Uterus (tissue), 4 donors: ENCODE results near the gene OR52K2. TPM values are rescaled to one million over a fixed set of nuclear protein-coding genes. Genes with fewer than 3 reads are reported as not detected.

ENCODE experiments used
- DNase-seq, 2 donors: peaks; one replicate each; pipeline ENCODE4 v3.0.0-alpha.2; 2019 to 2020
- H3K27ac ChIP-seq, 2 donors: fragments of 200-600 bp; sonication (generic); 1 replicate in 1 of 2; 2 replicates in 1 of 2; pipeline ENCODE4 v1.5.1; 2016 to 2018
- H3K27me3 ChIP-seq, 2 donors: fragments of 200-600 bp; sonication (generic); one replicate each; pipeline ENCODE4 v1.5.1; 2018 to 2019; ENCODE audit warnings: control low read depth in 1 of 2
- H3K36me3 ChIP-seq, 2 donors: fragments of 200-600 bp; sonication (generic); one replicate each; pipeline ENCODE4 v1.5.1; 2019; ENCODE audit warnings: control low read depth in 1 of 2
- H3K4me1 ChIP-seq, 2 donors: fragments of 200-600 bp; sonication (generic); one replicate each; pipeline ENCODE4 v1.5.1; 2018 to 2019; ENCODE audit warnings: control low read depth in 1 of 2
- H3K4me3 ChIP-seq, 2 donors: fragments of 200-600 bp; sonication (generic); 1 replicate in 1 of 2; 2 replicates in 1 of 2; pipeline ENCODE4 v1.5.1; 2018 to 2019; ENCODE audit warnings: mild to moderate bottlenecking in 1 of 2
- H3K9me3 ChIP-seq, 2 donors: fragments of 200-600 bp; sonication (generic); one replicate each; pipeline ENCODE4 v1.5.1; 2019; ENCODE audit warnings: control low read depth in 1 of 2
- CTCF ChIP-seq, 4 experiments: fragments of 200-600 bp in 2 of 4; fragments of 450-650 bp in 2 of 4; sonication (generic) in 2 of 4; IDR thresholded peaks; one replicate each; pipeline ENCODE4 v1.5.1; 2016 to 2019; ENCODE audit warnings: antibody characterized with exemption in 4 of 4, mild to moderate bottlenecking in 2 of 4, moderate library complexity in 1 of 4
- POLR2A ChIP-seq, 2 donors: fragments of 450-650 bp; IDR thresholded peaks; one replicate each; pipeline ENCODE4 v1.6.1; 2016; ENCODE audit warnings: antibody characterized with exemption in 2 of 2, mild to moderate bottlenecking in 1 of 2, moderate library complexity in 1 of 2
- intact Hi-C: fragments of 100-400 bp; cut with DNase I; formaldehyde crosslinking; loops from one replicate; pipeline ENCODE4 v1.15.1; 2023; ENCODE audit warnings: low total_unique reads
- total RNA-seq, 4 donors: library from RNA; depleted of rRNA in 3 of 4; stranded (reverse); fragments of >200 nt in 3 of 4; gene quantifications; one replicate each; pipeline versions ENCODE4 v1.1.0 to v1.2.4, GENCODE V29; 2014 to 2023
- donor health status: DM: yes; HTN: yes; CAD: no.

Gene OR52K2
- total RNA-seq, 4 donors from 2014 or later = not detected

DNA sequence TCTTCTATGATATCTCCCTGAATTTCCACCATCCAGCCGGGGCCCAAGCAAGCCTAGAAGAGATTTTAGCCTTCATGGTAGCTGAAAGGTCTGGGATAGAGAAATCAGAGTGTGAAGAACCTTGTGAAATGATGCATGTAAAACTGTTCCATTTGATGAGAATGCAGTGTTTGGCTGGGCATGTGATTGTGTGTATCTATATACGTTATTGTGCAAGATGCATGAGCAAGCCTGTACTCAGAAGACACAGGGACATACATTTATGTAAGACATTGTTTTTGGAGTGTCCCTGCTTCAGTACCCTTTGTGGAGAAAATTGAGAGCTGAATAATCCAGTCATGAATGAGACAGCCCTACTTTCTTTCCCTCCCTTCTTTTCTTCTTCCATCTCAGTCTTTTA is 15.2 kb upstream of the OR52K2 start:
- H3K9me3 ChIP-seq = no peaks in the 10 kb centered on the region
- H3K27ac ChIP-seq = no peak overlapping the region
- no peak for TF ChIP-seq POLR2A (IDR thresholded peaks at IDR 0.05)
- TF ChIP-seq CTCF (IDR thresholded peaks at IDR 0.05) = no peak
- no peak for DNase-seq
- H3K27me3 ChIP-seq = no peaks in the 10 kb centered on the region
- H3K36me3 ChIP-seq = no peaks in the 10 kb centered on the region
- H3K4me3 ChIP-seq = no peak overlapping the region
- intact Hi-C loops = no loop called here
- H3K4me1 ChIP-seq = no peaks in the 10 kb centered on the region

DNA sequence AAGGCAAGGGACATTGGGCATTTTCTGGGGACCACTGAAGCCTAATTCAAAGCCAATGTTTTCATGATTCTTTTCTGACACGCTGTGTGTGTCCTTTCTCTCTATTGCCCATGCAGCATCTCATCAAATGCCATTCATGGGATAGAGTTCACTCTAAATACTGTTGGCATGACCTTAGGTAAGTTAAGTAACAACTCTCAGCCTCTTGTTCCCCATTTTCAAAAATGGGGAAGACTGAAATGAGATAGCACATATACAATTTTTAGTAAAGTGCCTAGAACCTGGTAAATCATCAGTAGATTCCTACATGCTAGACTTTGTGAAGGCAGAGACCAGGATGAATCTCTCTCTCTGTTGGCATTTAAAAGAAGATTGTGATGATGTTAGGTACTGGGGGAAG is 12.7 kb upstream of the OR52K2 start:
- Histone ChIP-seq H3K4me3 (no peak overlapping the region), H3K4me1 (no peaks in the 10 kb centered on the region), H3K27me3 (no peaks in the 10 kb centered on the region), H3K36me3 (no peaks in the 10 kb centered on the region), H3K9me3 (no peaks in the 10 kb centered on the region), H3K27ac (no peak overlapping the region)
- TF ChIP-seq POLR2A (IDR thresholded peaks at IDR 0.05) (no peak), CTCF (IDR thresholded peaks at IDR 0.05) (no peak)
- intact Hi-C loops = no loop called here
- no peak for DNase-seq

DNA sequence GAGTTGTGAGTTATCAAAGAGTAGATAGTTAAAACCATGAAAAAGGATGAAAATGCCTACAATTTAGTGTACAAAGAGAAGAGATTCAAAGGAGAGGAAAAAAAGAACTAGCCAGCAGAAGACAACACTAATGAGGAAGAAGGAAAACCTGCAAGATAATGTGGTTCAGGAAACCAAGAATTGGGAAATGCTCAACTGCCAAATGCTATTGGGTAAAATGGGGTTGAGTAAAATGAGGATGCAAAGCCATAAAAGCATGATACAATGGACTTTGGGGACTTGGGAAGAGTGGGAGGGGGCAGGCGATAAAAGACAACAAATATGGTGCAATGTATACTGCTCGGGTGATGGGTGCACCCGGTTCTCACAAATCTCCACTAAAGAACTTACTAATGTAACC is 7.6 kb upstream of the OR52K2 start:
- H3K27ac ChIP-seq = no peak overlapping the region
- H3K4me1 ChIP-seq = no peaks in the 10 kb centered on the region
- intact Hi-C loops = no loop called here
- no peaks in the 10 kb centered on the region for H3K9me3 ChIP-seq
- no peak for TF ChIP-seq POLR2A (IDR thresholded peaks at IDR 0.05)
- no peaks in the 10 kb centered on the region for H3K36me3 ChIP-seq
- H3K27me3 ChIP-seq = no peaks in the 10 kb centered on the region
- DNase-seq = no peak
- no peak overlapping the region for H3K4me3 ChIP-seq

DNA sequence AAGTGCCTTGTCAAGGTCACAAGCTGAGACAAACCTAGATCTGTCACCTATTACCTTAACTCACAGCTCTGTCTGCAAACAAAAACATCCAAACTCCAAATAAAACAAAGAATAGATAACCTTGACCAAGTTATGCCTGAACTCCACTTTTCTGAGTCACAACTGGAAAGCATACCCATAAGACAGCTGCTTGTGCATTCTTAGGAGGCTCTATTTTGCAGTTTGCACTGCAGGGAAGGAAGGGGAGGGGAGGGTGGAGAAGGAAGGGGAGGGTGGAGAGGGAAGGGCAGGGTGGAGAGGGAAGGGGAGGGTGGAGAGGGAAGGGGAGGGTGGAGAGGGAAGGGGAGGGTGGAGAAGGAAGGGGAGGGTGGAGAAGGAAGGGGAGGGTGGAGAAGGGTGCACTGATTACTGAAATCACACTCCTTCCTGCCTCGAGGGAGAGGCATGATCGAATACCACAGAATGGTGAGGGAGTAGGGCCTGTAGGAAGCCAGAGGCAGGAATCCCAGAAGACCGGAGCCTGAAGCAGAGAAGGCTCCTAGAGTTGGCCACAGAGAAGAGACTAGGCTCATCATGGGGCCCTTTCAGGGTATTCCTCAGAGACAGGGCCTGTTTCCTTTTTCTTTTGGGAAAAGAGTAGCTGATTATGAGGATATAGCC is 5.7 kb upstream of the OR52K2 start:
- no peak for DNase-seq
- TF ChIP-seq CTCF (IDR thresholded peaks at IDR 0.05) = no peak
- TF ChIP-seq POLR2A (IDR thresholded peaks at IDR 0.05) = no peak
- H3K9me3 ChIP-seq = no peaks in the 10 kb centered on the region
- intact Hi-C loops = no loop called here
- no peak overlapping the region for H3K4me3 ChIP-seq
- no peaks in the 10 kb centered on the region for H3K27me3 ChIP-seq
- no peaks in the 10 kb centered on the region for H3K4me1 ChIP-seq
- no peak overlapping the region for H3K27ac ChIP-seq
- H3K36me3 ChIP-seq = no peaks in the 10 kb centered on the region

GRCh38 chr11:4453118-4453517 is 4.0 kb downstream of the OR52K2 start:
- Histone ChIP-seq H3K9me3 (no peaks in the 10 kb centered on the region), H3K36me3 (no peaks in the 10 kb centered on the region), H3K4me1 (no peaks in the 10 kb centered on the region), H3K4me3 (no peak overlapping the region), H3K27me3 (no peaks in the 10 kb centered on the region), H3K27ac (no peak overlapping the region)
- DNase-seq = no peak
- TF ChIP-seq POLR2A (IDR thresholded peaks at IDR 0.05) (no peak), CTCF (IDR thresholded peaks at IDR 0.05) (no peak)
- intact Hi-C loops = no loop called here

DNA sequence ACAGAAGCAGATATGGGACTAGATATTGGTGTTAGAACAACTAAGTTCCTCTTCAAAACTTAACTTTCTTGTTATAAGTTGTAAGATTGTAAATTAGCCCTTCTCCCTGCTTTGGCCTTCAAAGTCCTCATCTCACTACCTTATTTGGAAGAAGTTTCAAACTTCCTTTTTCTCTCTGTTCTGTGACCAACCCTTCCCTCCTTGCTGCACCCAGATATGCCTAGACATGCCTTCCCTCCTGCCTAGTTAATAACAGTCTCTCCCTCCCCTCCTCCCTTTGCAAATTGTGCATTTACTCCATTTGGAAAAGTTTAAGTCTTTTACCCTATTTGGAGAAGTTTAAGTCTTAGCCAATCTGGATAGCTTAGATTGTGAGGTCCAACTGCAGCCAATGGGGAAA is 4.9 kb downstream of the OR52K2 start:
- H3K4me3 ChIP-seq = no peak overlapping the region
- DNase-seq = no peak
- H3K36me3 ChIP-seq = no peaks in the 10 kb centered on the region
- no peak overlapping the region for H3K27ac ChIP-seq
- no peaks in the 10 kb centered on the region for H3K9me3 ChIP-seq
- intact Hi-C loops = no loop called here
- H3K4me1 ChIP-seq = no peaks in the 10 kb centered on the region
- TF ChIP-seq CTCF (IDR thresholded peaks at IDR 0.05) (no peak), POLR2A (IDR thresholded peaks at IDR 0.05) (no peak)
- no peaks in the 10 kb centered on the region for H3K27me3 ChIP-seq
